Naive thymus-derived CD4-positive, alpha-beta T cell (primary cell): ENCODE measurements around the gene GNG4. TPM values are rescaled to one million over a fixed set of nuclear protein-coding genes. Genes with fewer than 3 reads are reported as not detected.

Experiments used
- ATAC-seq: fragments of 150-1000 bp; cut with Tn5 transposase; 2 replicates; pipeline ENCODE4 v1.10.0; 2021; ENCODE audit warnings: mild to moderate bottlenecking, moderate library complexity
- CTCF ChIA-PET: fragments of 350-600 bp; sonication (Branson Sonifier 250); formaldehyde crosslinking; loops from one replicate; lab custom pipeline; 2021; ENCODE audit warnings: antibody characterized with exemption; lab: Charles Lee
- POLR2A ChIA-PET: fragments of 350-600 bp; sonication (Branson Sonifier 250); formaldehyde crosslinking; loops from one replicate; lab custom pipeline; 2021; ENCODE audit warnings: antibody characterized with exemption, inconsistent platforms; lab: Charles Lee
- DNase-seq, 9 donors: peaks; one replicate each; pipeline versions ENCODE4 v3.0.0 to v3.0.0-alpha.2; 2020 to 2022; ENCODE audit warnings: mixed read lengths in 1 of 9
- H3K27ac ChIP-seq: one replicate; pipeline ENCODE4 v1.7.0; 2013; ENCODE audit warnings: mild to moderate bottlenecking, low read depth, low read length, moderate library complexity
- H3K27me3 ChIP-seq, 2 donors: one replicate each; pipeline ENCODE4 v1.7.0; 2013; ENCODE audit warnings: low read length in 2 of 2, mild to moderate bottlenecking in 2 of 2, moderate library complexity in 2 of 2; ENCODE audit not compliant: control insufficient read depth in 2 of 2, insufficient read depth in 2 of 2
- H3K36me3 ChIP-seq, 3 experiments: 1 replicate in 2 of 3; 2 replicates in 1 of 3; pipeline ENCODE4 v1.7.0; 2013; ENCODE audit warnings: low read length in 3 of 3, mild to moderate bottlenecking in 3 of 3, moderate library complexity in 1 of 3; ENCODE audit not compliant: insufficient read depth in 3 of 3, control insufficient read depth in 2 of 3
- H3K4me1 ChIP-seq, 2 donors: one replicate each; pipeline ENCODE4 v1.7.0; 2013; ENCODE audit warnings: low read length in 2 of 2, mild to moderate bottlenecking in 2 of 2, moderate library complexity in 1 of 2; ENCODE audit not compliant: control insufficient read depth in 2 of 2, insufficient read depth in 2 of 2
- H3K4me3 ChIP-seq: 2 replicates; pipeline ENCODE4 v1.7.0; 2013; ENCODE audit warnings: mild to moderate bottlenecking, low read length
- H3K9me3 ChIP-seq, 3 experiments: 1 replicate in 2 of 3; 2 replicates in 1 of 3; pipeline ENCODE4 v1.7.0; 2013; ENCODE audit warnings: low read length in 3 of 3; ENCODE audit not compliant: control insufficient read depth in 2 of 3
- H3K27ac Mint-ChIP-seq, 9 donors: one replicate each; pipeline ENCODE4 v1.8.0; 2020 to 2022; ENCODE audit warnings: mixed read lengths in 9 of 9, mild to moderate bottlenecking in 8 of 9, moderate library complexity in 5 of 9, inconsistent platforms in 2 of 9
- H3K27me3 Mint-ChIP-seq, 5 donors: one replicate each; pipeline ENCODE4 v1.8.0; 2021 to 2022; ENCODE audit warnings: mixed read lengths in 5 of 5, mild to moderate bottlenecking in 1 of 5
- H3K36me3 Mint-ChIP-seq, 5 donors: one replicate each; pipeline ENCODE4 v1.8.0; 2020 to 2022; ENCODE audit warnings: mixed read lengths in 5 of 5, mild to moderate bottlenecking in 3 of 5, inconsistent platforms in 1 of 5
- H3K4me1 Mint-ChIP-seq, 7 donors: one replicate each; pipeline ENCODE4 v1.8.0; 2020 to 2022; ENCODE audit warnings: mixed read lengths in 7 of 7, mild to moderate bottlenecking in 3 of 7, inconsistent platforms in 1 of 7
- H3K4me3 Mint-ChIP-seq, 10 donors: one replicate each; pipeline ENCODE4 v1.8.0; 2020 to 2022; ENCODE audit warnings: mild to moderate bottlenecking in 10 of 10, mixed read lengths in 10 of 10, moderate library complexity in 6 of 10, inconsistent platforms in 2 of 10
- H3K9me3 Mint-ChIP-seq, 11 donors: one replicate each; pipeline ENCODE4 v1.8.0; 2020 to 2022; ENCODE audit warnings: mixed read lengths in 11 of 11, mild to moderate bottlenecking in 4 of 11, inconsistent platforms in 1 of 11, moderate library complexity in 1 of 11
- intact Hi-C, 2 donors: fragments of 100-400 bp; cut with micrococcal nuclease; formaldehyde crosslinking; loops; one replicate each; pipeline ENCODE4 v1.15.1; 2023
- polyA plus RNA-seq, 2 donors: library from polyadenylated mRNA; unstranded; fragments of 300-500 nt; fragmentation: Illumina TruSeq; gene quantifications; one replicate each; pipeline ENCODE4 v1.2.3, GENCODE V29; 2021
- total RNA-seq, 6 experiments: library from RNA in 5 of 6; stranded (reverse) in 5 of 6; gene quantifications; 1 replicate in 5 of 6; 2 replicates in 1 of 6; pipeline ENCODE4 v1.2.3 and lab custom pipeline; 2021 to 2026

Gene GNG4
- total RNA-seq (1 to 10 TPM in 1 of 5 experiments, under 1 TPM in 1, not detected in 3; 0.17 to 2.3 TPM), polyA plus RNA-seq (not detected), total RNA-seq (lab: John Stamatoyannopoulos, UW) (not detected)

DNA sequence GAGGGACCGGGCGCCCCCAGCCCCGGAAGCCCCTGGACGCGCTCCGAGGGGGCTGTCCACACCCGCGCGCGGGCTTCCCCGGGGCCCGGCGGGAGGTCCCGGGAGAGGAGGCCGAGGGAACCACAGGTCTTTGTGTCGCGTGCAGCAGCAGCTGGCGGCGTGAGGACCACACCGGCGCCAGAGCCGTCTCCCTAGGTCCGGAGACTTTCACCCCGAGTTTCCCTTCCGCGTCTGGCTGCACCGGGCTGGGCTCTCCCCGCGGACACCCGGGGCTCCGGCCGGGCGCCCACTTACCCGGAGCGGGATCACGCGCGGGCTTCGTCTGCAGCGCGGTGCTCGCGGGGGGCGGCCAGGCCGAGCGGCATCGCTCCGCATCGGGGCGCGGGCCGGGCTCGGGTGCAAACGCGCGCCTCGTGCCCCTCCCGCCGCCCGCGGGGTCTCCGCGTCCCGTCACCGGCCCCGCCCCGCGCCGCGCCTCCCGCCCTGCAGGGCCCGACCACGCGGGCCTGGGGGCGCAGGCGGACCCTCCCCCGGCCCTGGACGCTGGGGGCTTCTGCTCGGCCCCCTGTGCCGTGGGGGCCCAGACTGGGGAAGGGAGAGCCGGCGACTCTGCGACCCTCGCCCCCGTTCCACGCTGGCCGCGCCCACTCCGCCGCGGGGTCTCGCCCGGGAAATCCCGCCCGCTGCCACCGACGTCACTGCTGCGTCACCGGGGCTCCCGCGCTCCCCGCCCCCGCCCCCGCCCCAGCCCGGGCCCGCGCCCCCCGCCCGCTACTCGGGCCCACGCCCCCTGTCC lies at the start of gene GNG4:
Gene GNG4 (minus strand): TSS at position 417 of the 796 bp plus-strand sequence. CDS start 65,946 bp downstream, outside the sequence.
- Histone ChIP-seq H3K27me3 (peaks cover 0 to 8% of the 10 kb centered on the region in 2 donors), H3K27ac (no peak within 1 kb of the TSS), H3K4me3 (peak within 1 kb of the TSS; percentile 50), H3K4me1 (peaks cover 0 to 4% of the 10 kb centered on the region in 2 donors), H3K9me3 (no peaks in the 10 kb centered on the region), H3K36me3 (no peaks in the 10 kb centered on the region)
- Mint-ChIP-seq H3K36me3 (peaks cover 0 to 17% (median 7%) of the 10 kb centered on the region in 5 donors), H3K27me3 (peaks cover 66 to 75% (median 72%) of the 10 kb centered on the region in 5 donors), H3K4me3 (peak within 1 kb of the TSS; percentile 58 to 90 (median 84)), H3K4me1 (peaks cover 11 to 27% (median 15%) of the 10 kb centered on the region in 7 donors), H3K27ac (peak within 1 kb of the TSS in 3 of 9 donors; percentile 40 to 84 (median 73)), H3K9me3 (peaks cover 0 to 25% (median 15%) of the 10 kb centered on the region in 11 donors)
- CTCF ChIA-PET, result no interaction called here
- intact Hi-C loops, result loop anchor here in 1 of 2 donors (1.0 to 10.0 kb wide), 3 partner anchors 7 to 925 kb away; no protein-coding TSS in a partner anchor
- ATAC-seq, result peak; percentile 47
- POLR2A ChIA-PET, result no interaction called here
- peak in 5 of 9 donors; percentile 12 to 69 (median 16) for DNase-seq

- ChIA-PET CTCF (no interaction called here), POLR2A (no interaction called here)
- no peak overlapping the region for H3K27ac ChIP-seq
- H3K36me3 ChIP-seq, result peaks cover 0 to 30% (median 17%) of the 10 kb centered on the region in 3 experiments
- peak overlapping the region in 1 of 9 donors; percentile 1 for H3K27ac Mint-ChIP-seq
- peak overlapping the region in 1 of 10 donors; percentile 1 for H3K4me3 Mint-ChIP-seq
- H3K36me3 Mint-ChIP-seq, result peaks cover 31 to 80% (median 56%) of the 10 kb centered on the region in 5 donors
- ATAC-seq (peak; percentile 69), DNase-seq (no peak)
- no peaks in the 10 kb centered on the region for H3K27me3 ChIP-seq
- H3K4me1 Mint-ChIP-seq, result peaks cover 0 to 17% (median 0%) of the 10 kb centered on the region in 7 donors
- H3K9me3 ChIP-seq, result no peaks in the 10 kb centered on the region
- H3K27me3 Mint-ChIP-seq, result no peaks in the 10 kb centered on the region
- intact Hi-C loops, result loop anchor here in 1 of 2 donors (10.0 kb wide), 1 partner anchor 57 kb away; no protein-coding TSS in a partner anchor
- no peaks in the 10 kb centered on the region for H3K4me1 ChIP-seq
- H3K4me3 ChIP-seq, result no peak overlapping the region
- H3K9me3 Mint-ChIP-seq, result no peaks in the 10 kb centered on the region
These were observed 47.9 kb upstream of the GNG4 start for GRCh38 chr1:235697508-235697907.

GRCh38 chr1:235689356-235689755 lies 39.8 kb upstream of the GNG4 start:
- H3K9me3 ChIP-seq, result no peaks in the 10 kb centered on the region
- H3K27ac Mint-ChIP-seq, result no peak overlapping the region
- POLR2A ChIA-PET, result no interaction called here
- DNase-seq (no peak), ATAC-seq (no peak)
- H3K27me3 ChIP-seq, result no peaks in the 10 kb centered on the region
- no peak overlapping the region for H3K4me3 Mint-ChIP-seq
- intact Hi-C loops, result no loop called here
- no peak overlapping the region for H3K27ac ChIP-seq
- H3K4me1 Mint-ChIP-seq, result peaks cover 0 to 3% (median 0%) of the 10 kb centered on the region in 7 donors
- no peaks in the 10 kb centered on the region for H3K4me1 ChIP-seq
- CTCF ChIA-PET, result no interaction called here
- H3K36me3 Mint-ChIP-seq, result peaks cover 16 to 69% (median 34%) of the 10 kb centered on the region in 5 donors
- no peaks in the 10 kb centered on the region for H3K9me3 Mint-ChIP-seq
- no peaks in the 10 kb centered on the region for H3K27me3 Mint-ChIP-seq
- H3K36me3 ChIP-seq, result peaks cover 0 to 9% (median 0%) of the 10 kb centered on the region in 3 experiments
- no peak overlapping the region for H3K4me3 ChIP-seq

DNA sequence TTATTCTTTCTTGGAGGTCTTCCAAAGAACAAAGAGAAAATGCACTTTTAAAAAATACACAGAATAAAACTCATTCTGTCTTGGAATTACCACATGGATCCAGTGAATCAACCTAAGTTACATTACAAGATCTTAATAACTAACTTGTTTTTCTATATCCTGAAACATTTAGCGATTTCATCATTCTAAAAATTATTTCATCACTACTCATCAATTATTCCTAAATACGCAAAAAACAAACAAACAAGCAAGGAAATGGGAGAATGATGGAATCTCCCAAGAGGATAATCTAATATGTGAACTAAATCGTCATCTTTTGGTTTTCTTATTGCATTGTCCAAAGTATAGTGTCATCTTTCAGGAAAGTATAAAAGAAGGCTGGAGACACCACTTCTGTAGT lies 38.5 kb upstream of the GNG4 start:
- Histone ChIP-seq H3K9me3 (no peaks in the 10 kb centered on the region), H3K4me3 (no peak overlapping the region), H3K4me1 (no peaks in the 10 kb centered on the region), H3K27ac (no peak overlapping the region), H3K27me3 (no peaks in the 10 kb centered on the region), H3K36me3 (peaks cover 0 to 13% (median 0%) of the 10 kb centered on the region in 3 experiments)
- ATAC-seq (no peak), DNase-seq (no peak)
- intact Hi-C loops, result no loop called here
- Mint-ChIP-seq H3K4me1 (peaks cover 0 to 3% (median 0%) of the 10 kb centered on the region in 7 donors), H3K4me3 (no peak overlapping the region), H3K27ac (no peak overlapping the region), H3K27me3 (no peaks in the 10 kb centered on the region), H3K36me3 (peaks cover 13 to 71% (median 33%) of the 10 kb centered on the region in 5 donors), H3K9me3 (no peaks in the 10 kb centered on the region)
- CTCF ChIA-PET, result interaction anchor here (0.6 kb wide), 1 partner anchor 92 kb away, joined by 3 read pairs; no protein-coding TSS in a partner anchor
- POLR2A ChIA-PET, result no interaction called here

DNA sequence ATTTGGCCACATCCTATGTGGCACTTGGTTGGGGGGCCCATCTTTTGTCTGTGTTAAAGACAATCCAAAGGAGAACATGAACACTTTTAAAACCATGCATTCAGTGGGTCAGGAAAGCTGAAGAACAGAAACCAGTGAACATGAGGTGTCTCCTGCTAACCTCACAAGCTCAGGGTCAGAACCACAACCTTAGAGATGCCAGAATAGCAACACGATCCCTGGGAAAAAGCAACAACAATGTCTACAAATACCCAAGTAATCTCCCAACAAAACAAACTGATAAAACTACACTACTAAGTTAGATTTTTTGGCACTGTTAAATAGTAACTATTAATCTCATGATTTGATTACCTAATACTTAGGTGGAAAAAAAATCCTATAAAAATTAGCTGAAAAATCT lies 34.1 kb upstream of the GNG4 start:
- H3K27me3 Mint-ChIP-seq, result no peaks in the 10 kb centered on the region
- H3K4me3 Mint-ChIP-seq, result no peak overlapping the region
- Histone ChIP-seq H3K27ac (no peak overlapping the region), H3K27me3 (no peaks in the 10 kb centered on the region), H3K4me1 (no peaks in the 10 kb centered on the region), H3K9me3 (no peaks in the 10 kb centered on the region), H3K4me3 (no peak overlapping the region), H3K36me3 (peaks cover 0 to 8% (median 0%) of the 10 kb centered on the region in 3 experiments)
- DNase-seq (no peak), ATAC-seq (no peak)
- POLR2A ChIA-PET, result no interaction called here
- peaks cover 0 to 3% (median 0%) of the 10 kb centered on the region in 7 donors for H3K4me1 Mint-ChIP-seq
- H3K27ac Mint-ChIP-seq, result no peak overlapping the region
- peaks cover 0 to 4% (median 0%) of the 10 kb centered on the region in 11 donors for H3K9me3 Mint-ChIP-seq
- peaks cover 18 to 85% (median 65%) of the 10 kb centered on the region in 5 donors for H3K36me3 Mint-ChIP-seq
- CTCF ChIA-PET, result no interaction called here
- intact Hi-C loops, result no loop called here

DNA sequence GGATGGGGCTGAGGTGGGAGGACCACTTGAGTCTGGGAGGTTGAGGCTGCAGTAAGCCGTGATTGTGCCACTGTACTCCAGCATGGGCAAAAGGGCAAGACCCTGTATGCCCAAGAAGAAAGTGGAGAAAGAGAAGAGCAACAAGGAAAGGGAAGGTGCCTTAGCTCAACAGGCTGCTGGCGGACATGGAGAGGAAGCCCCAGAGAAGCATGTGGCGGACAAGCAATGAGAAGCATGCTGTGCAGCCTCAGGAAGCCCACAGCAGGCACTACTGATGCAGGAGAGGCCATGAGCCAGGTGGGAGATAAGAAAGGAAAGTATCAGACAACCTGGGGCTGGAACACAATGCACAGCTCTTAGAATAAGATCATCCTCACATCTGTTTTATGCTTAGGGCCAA lies 32.6 kb upstream of the GNG4 start:
- no peak for DNase-seq
- Mint-ChIP-seq H3K9me3 (peaks cover 0 to 4% (median 0%) of the 10 kb centered on the region in 11 donors), H3K4me1 (peaks cover 0 to 3% (median 0%) of the 10 kb centered on the region in 7 donors), H3K36me3 (peaks cover 18 to 76% (median 61%) of the 10 kb centered on the region in 5 donors), H3K27ac (no peak overlapping the region), H3K4me3 (no peak overlapping the region), H3K27me3 (no peaks in the 10 kb centered on the region)
- ChIA-PET POLR2A (no interaction called here), CTCF (no interaction called here)
- Histone ChIP-seq H3K9me3 (no peaks in the 10 kb centered on the region), H3K36me3 (peaks cover 0 to 12% (median 0%) of the 10 kb centered on the region in 3 experiments), H3K4me3 (no peak overlapping the region), H3K27ac (no peak overlapping the region), H3K4me1 (no peaks in the 10 kb centered on the region), H3K27me3 (no peaks in the 10 kb centered on the region)
- intact Hi-C loops, result no loop called here
- ATAC-seq, result no peak
